ENCODE results near the gene ANK3. TPM values are rescaled to one million over a fixed set of nuclear protein-coding genes. Genes with fewer than 3 reads are reported as not detected.

ANK3 gene
- total RNA-seq, 1 experiment from 2014 or later: 15.3 TPM

GRCh38 chr10:60377955-60378354 lies 11.7 kb downstream of the ANK3 start:
- intact Hi-C loops (cut with micrococcal nuclease): no loop called here
- CTCF ChIA-PET: no interaction called here

GRCh38 chr10:60377042-60377352 lies 12.7 kb downstream of the ANK3 start:
- no peak overlapping the region for H3K4me3 ChIP-seq (replicated peaks in 1 of 2; ENCODE audit: low read depth in 1 of 2, low read length in 2 of 2)
- no peaks in the 10 kb centered on the region for H3K27me3 ChIP-seq (ENCODE audit: insufficient read depth, low read length)
- H3K9ac ChIP-seq (ENCODE audit: low read length): no peak overlapping the region
- DNase-seq (ENCODE audit: low read depth, low spot score) (no peak), ATAC-seq (no peak)
- H3K36me3 ChIP-seq (ENCODE audit: control insufficient read depth in 1 of 2, insufficient read depth in 2 of 2, low read length in 2 of 2): no peaks in the 10 kb centered on the region
- no peak overlapping the region for H3K4me2 ChIP-seq (ENCODE audit: low read length)
- H4K20me1 ChIP-seq (ENCODE audit: insufficient read depth): no peaks in the 10 kb centered on the region
- intact Hi-C loops (cut with micrococcal nuclease): no loop called here
- H3K4me1 ChIP-seq (ENCODE audit: control insufficient read depth in 1 of 2, insufficient read depth in 2 of 2, low read length in 2 of 2): peaks cover 0 to 8% of the 10 kb centered on the region in 2 experiments; a peak in 1 of 4 replicates
- POLR2A ChIA-PET: no interaction called here
- BruUV-seq (replicated peaks): no TSS peak
- no peak overlapping the region for H2AFZ ChIP-seq (ENCODE audit: low read depth, low read length, poor library complexity, severe bottlenecking)
- TF ChIP-seq EGR1 (IDR thresholded peaks at IDR 0.05; ENCODE audit: low read depth) (no peak), JUND (IDR thresholded peaks at IDR 0.05) (no peak), CTCF (IDR thresholded peaks at IDR 0.05 in 2 of 3, conservative IDR thresholded peaks at IDR 0.05 in 1 of 3; ENCODE audit: borderline replicate concordance in 1 of 3, insufficient read depth in 1 of 3, low read depth in 2 of 3, low read length in 2 of 3) (no peak), REST (IDR thresholded peaks at IDR 0.05; ENCODE audit: low read depth) (no peak), ZNF274 (IDR thresholded peaks at IDR 0.05; ENCODE audit: low read depth, low read length) (no peak), EZH2phosphoT487 (IDR thresholded peaks at IDR 0.05; ENCODE audit: borderline replicate concordance) (no peak), YY1 (IDR thresholded peaks at IDR 0.05; ENCODE audit: extremely low read depth, insufficient replicate concordance, low read depth, low read length) (no peak), TCF7L2 (IDR thresholded peaks at IDR 0.05; ENCODE audit: borderline replicate concordance, extremely low read depth, insufficient read depth, insufficient read length) (no peak), SRF (IDR thresholded peaks at IDR 0.05; ENCODE audit: low read depth) (no peak), EZH2 (IDR thresholded peaks at IDR 0.05) (no peak), FOSL1 (IDR thresholded peaks at IDR 0.05; ENCODE audit: low read depth) (no peak), ATF3 (IDR thresholded peaks at IDR 0.05) (no peak)
- H3K79me2 ChIP-seq (ENCODE audit: insufficient read depth, low read length): no peaks in the 10 kb centered on the region
- H3K9me3 ChIP-seq (ENCODE audit: control insufficient read depth in 1 of 2, insufficient read depth in 1 of 2, low read depth in 1 of 2, low read length in 2 of 2): no peaks in the 10 kb centered on the region
- RAD21 ChIA-PET (ENCODE audit: low non-redundant PET in 1 of 2, low total read pairs in 2 of 2, uncharacterized antibody in 2 of 2, unreplicated experiment in 2 of 2): no interaction called here
- CTCF ChIA-PET: no interaction called here
- H3K27ac ChIP-seq (ENCODE audit: low read depth, low read length): no peak overlapping the region
- no peaks in the 10 kb centered on the region for H3K9me2 ChIP-seq (ENCODE audit: insufficient read depth)

More at GRCh38 chr10:60377955-60378354, 11.7 kb downstream of the ANK3 start:
- ChIA-PET POLR2A (no interaction called here), RAD21 (ENCODE audit: low non-redundant PET in 1 of 2, low total read pairs in 2 of 2, uncharacterized antibody in 2 of 2, unreplicated experiment in 2 of 2) (no interaction called here)
- TF ChIP-seq YY1 (IDR thresholded peaks at IDR 0.05; ENCODE audit: extremely low read depth, insufficient replicate concordance, low read depth, low read length): no peak
- TF ChIP-seq SP1 (IDR thresholded peaks at IDR 0.05; ENCODE audit: low read depth): no peak
- TF ChIP-seq ZFX (IDR thresholded peaks at IDR 0.05): no peak
- H3K27ac ChIP-seq (ENCODE audit: low read depth, low read length): no peak overlapping the region
- H3K4me1 ChIP-seq (ENCODE audit: control insufficient read depth in 1 of 2, insufficient read depth in 2 of 2, low read length in 2 of 2): peaks cover 0 to 10% of the 10 kb centered on the region in 2 experiments; a peak in 2 of 4 replicates
- H3K9me3 ChIP-seq (ENCODE audit: control insufficient read depth in 1 of 2, insufficient read depth in 1 of 2, low read depth in 1 of 2, low read length in 2 of 2): no peaks in the 10 kb centered on the region
- H3K4me2 ChIP-seq (ENCODE audit: low read length): no peak overlapping the region
- H3K4me3 ChIP-seq (replicated peaks in 1 of 2; ENCODE audit: low read depth in 1 of 2, low read length in 2 of 2): no peak overlapping the region
- no peak for ATAC-seq
- no peaks in the 10 kb centered on the region for H4K20me1 ChIP-seq (ENCODE audit: insufficient read depth)
- H3K9ac ChIP-seq (ENCODE audit: low read length): no peak overlapping the region
- no peaks in the 10 kb centered on the region for H3K36me3 ChIP-seq (ENCODE audit: control insufficient read depth in 1 of 2, insufficient read depth in 2 of 2, low read length in 2 of 2)
- BruUV-seq (replicated peaks): no TSS peak
- no peak for DNase-seq (ENCODE audit: low read depth, low spot score)
- H3K27me3 ChIP-seq (ENCODE audit: insufficient read depth, low read length): no peaks in the 10 kb centered on the region
- no peaks in the 10 kb centered on the region for H3K79me2 ChIP-seq (ENCODE audit: insufficient read depth, low read length)
- no peak overlapping the region for H2AFZ ChIP-seq (ENCODE audit: low read depth, low read length, poor library complexity, severe bottlenecking)
- no peaks in the 10 kb centered on the region for H3K9me2 ChIP-seq (ENCODE audit: insufficient read depth)
